Fibroblast of lung (primary cell): ENCODE data around the gene MOAP1.

Experiments
- CTCF ChIP-seq, 2 donors: IDR thresholded peaks in 1 of 2; conservative IDR thresholded peaks in 1 of 2; 1 replicate in 1 of 2; 2 replicates in 1 of 2; pipeline ENCODE4 v1.5.1; 2011 to 2012; ENCODE audit warnings: low read length in 2 of 2, control low read depth in 1 of 2, inconsistent platforms in 1 of 2, low read depth in 1 of 2, mild to moderate bottlenecking in 1 of 2
- EZH2 ChIP-seq: IDR thresholded peaks from 2 replicates; pipeline ENCODE4 v1.5.1; 2012; ENCODE audit warnings: low read length, control low read depth, mild to moderate bottlenecking; ENCODE audit errors: missing control alignments

DNA sequence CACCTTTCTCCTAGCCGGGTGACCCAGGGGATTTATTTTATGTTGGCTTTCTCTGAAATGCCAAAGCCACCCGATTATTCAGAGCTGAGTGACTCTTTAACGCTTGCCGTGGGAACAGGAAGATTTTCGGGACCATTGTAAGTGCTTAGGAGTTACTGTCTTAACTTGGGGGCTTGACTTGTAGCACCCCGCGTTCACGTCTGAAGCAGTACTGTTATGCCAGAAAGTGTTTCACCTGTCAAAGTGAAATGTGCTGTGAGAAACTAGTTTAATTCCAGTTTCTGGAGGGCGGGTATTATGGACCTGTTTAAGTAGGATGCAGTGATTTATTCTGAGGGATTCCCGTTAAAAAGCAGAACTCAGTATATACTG, 638 bp upstream of the MOAP1 start:
- no peak for TF ChIP-seq CTCF (conservative IDR thresholded peaks at IDR 0.05 in 1 of 2, IDR thresholded peaks at IDR 0.05 in 1 of 2; ENCODE audit: low read depth in 1 of 2, low read length in 2 of 2)
- TF ChIP-seq EZH2: no peak
